GM12874 (cell line): ENCODE measurements around the gene TRAK1.
A peak's percentile ranks its signal among the peaks of the same experiment; 100 is the strongest.

ENCODE experiments used
- CTCF ChIP-seq: IDR thresholded peaks from 2 replicates; pipeline ENCODE4 v1.5.1; 2011; ENCODE audit warnings: low read depth, mild to moderate bottlenecking, control low read depth, low read length, moderate library complexity; ENCODE audit not compliant: insufficient read depth

TRAK1 gene

GRCh38 chr3:42187936-42188335, 96.8 kb downstream of the TRAK1 start:
- TF ChIP-seq CTCF = no peak

- TF ChIP-seq CTCF = no peak
These were observed 97.2 kb downstream of the TRAK1 start for GRCh38 chr3:42188376-42188775.

- no peak for TF ChIP-seq CTCF
These were observed 97.9 kb downstream of the TRAK1 start for GRCh38 chr3:42189001-42189460.

- no peak for TF ChIP-seq CTCF
These were observed 98.6 kb downstream of the TRAK1 start for GRCh38 chr3:42189736-42190135.

GRCh38 chr3:42190701-42191442, 99.7 kb downstream of the TRAK1 start:
- peak; percentile 86 for TF ChIP-seq CTCF

GRCh38 chr3:42191443-42191747, 100.2 kb downstream of the TRAK1 start:
- TF ChIP-seq CTCF = no peak

GRCh38 chr3:42192334-42193200, 101.4 kb downstream of the TRAK1 start:
- no peak for TF ChIP-seq CTCF
